KOPT-K1 (cell line): ENCODE measurements around the gene GPR31.

Experiments
- H3K27ac ChIP-seq: fragments of 200-600 bp; sonication (generic); 2 replicates; pipeline ENCODE4 v1.5.1; 2016; ENCODE audit warnings: antibody characterized with exemption, mild to moderate bottlenecking, low read depth, low read length; ENCODE audit not compliant: poor library complexity, severe bottlenecking
- H3K36me3 ChIP-seq: fragments of 200-600 bp; sonication (generic); 2 replicates; pipeline ENCODE4 v1.5.1; 2017; ENCODE audit warnings: antibody characterized with exemption, mild to moderate bottlenecking, low read length, moderate library complexity; ENCODE audit not compliant: insufficient read depth
- H3K9me3 ChIP-seq: fragments of 200-600 bp; sonication (generic); 2 replicates; pipeline ENCODE4 v1.5.1; 2017; ENCODE audit warnings: antibody characterized with exemption, low read length, mild to moderate bottlenecking; ENCODE audit not compliant: insufficient read depth, poor library complexity, severe bottlenecking

Gene GPR31

DNA sequence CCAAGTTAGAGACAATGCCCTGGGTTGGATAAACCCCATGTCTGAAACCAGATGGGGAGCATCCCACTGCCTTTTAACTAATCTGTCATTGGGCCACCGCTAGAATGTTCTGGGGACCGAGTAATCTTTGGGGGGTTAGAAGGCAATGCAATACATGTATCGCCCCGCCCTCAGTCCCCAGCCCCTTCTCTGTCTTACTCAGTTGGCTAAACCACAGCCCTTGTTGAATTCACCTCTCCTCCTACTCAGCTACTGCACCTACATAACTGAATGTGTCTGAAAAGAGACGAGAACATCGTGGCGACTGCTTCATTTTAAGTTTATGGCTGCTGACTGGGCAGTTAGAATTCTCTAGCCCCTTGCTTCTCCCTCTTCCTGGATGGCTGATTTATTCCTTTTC is 50.0 kb downstream of the GPR31 start:
- H3K36me3 ChIP-seq = no peaks in the 10 kb centered on the region

DNA sequence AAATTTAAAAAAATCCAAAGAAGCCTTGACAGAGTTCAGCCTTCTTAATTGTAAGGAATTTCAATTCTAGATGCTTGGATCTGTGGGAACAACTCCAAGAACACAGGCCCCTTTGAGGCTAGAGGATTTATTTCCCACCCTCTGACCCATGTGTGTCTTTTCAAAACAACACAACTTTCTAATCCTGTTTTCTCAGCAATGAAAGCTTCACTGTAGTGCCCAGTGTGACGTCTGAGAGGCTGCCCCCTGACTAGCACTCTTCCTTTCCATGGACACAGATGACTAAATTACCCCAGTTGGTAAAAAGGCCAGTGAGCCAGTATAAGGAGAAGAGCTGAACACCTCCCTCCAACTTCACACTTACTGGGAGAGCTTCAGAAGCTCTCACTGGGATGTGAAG is 51.4 kb downstream of the GPR31 start:
- no peak overlapping the region for H3K27ac ChIP-seq
- H3K36me3 ChIP-seq = no peaks in the 10 kb centered on the region
- no peaks in the 10 kb centered on the region for H3K9me3 ChIP-seq

More for the DNA sequence above, 50.0 kb downstream of the GPR31 start:
- Histone ChIP-seq H3K27ac (no peak overlapping the region), H3K9me3 (no peaks in the 10 kb centered on the region)
